Peyer's patch (tissue), 4 donors: ENCODE data around the gene BLNK. TPM values are rescaled to one million over a fixed set of nuclear protein-coding genes. Genes with fewer than 3 reads are reported as not detected.
A peak's percentile ranks its signal among the peaks of the same experiment; 100 is the strongest.

Experiments
- DNase-seq, 3 donors: peaks; one replicate each; pipeline ENCODE4 v3.0.0-alpha.2; 2017 to 2019
- H3K27ac ChIP-seq, 4 donors: fragments of 200-600 bp; sonication (generic); one replicate each; pipeline ENCODE4 v1.5.1; 2016 to 2019
- H3K27me3 ChIP-seq, 2 donors: fragments of 200-600 bp; sonication (generic); one replicate each; pipeline ENCODE4 v1.5.1; 2019
- H3K36me3 ChIP-seq, 3 donors: fragments of 200-600 bp; sonication (generic); one replicate each; pipeline ENCODE4 v1.5.1; 2016 to 2019
- H3K4me1 ChIP-seq, 4 donors: fragments of 200-600 bp; sonication (generic); one replicate each; pipeline ENCODE4 v1.5.1; 2016 to 2019
- H3K4me3 ChIP-seq, 4 donors: fragments of 200-600 bp; sonication (generic); 1 replicate in 3 of 4; 2 replicates in 1 of 4; pipeline ENCODE4 v1.5.1; 2016 to 2019; ENCODE audit warnings: mild to moderate bottlenecking in 1 of 4
- H3K9me3 ChIP-seq, 4 donors: fragments of 200-600 bp; sonication (generic); one replicate each; pipeline ENCODE4 v1.5.1; 2016 to 2019; ENCODE audit warnings: mild to moderate bottlenecking in 1 of 4
- CTCF ChIP-seq, 6 experiments: fragments of 450-650 bp in 4 of 6; fragments of 200-600 bp in 2 of 6; sonication (generic) in 1 of 6; IDR thresholded peaks; one replicate each; pipeline ENCODE4 v1.5.1; 2017 to 2019; ENCODE audit warnings: antibody characterized with exemption in 6 of 6, mild to moderate bottlenecking in 3 of 6, moderate library complexity in 1 of 6
- POLR2A ChIP-seq, 2 donors: fragments of 450-650 bp; IDR thresholded peaks; one replicate each; pipeline ENCODE4 v1.5.1; 2017; ENCODE audit warnings: antibody characterized with exemption in 2 of 2, mild to moderate bottlenecking in 2 of 2, moderate library complexity in 2 of 2
- total RNA-seq, 4 donors: library from RNA; depleted of rRNA; stranded (reverse); fragments of >200 nt; gene quantifications; one replicate each; pipeline ENCODE4 v1.1.0, GENCODE V29; 2016

The BLNK gene
- total RNA-seq, 4 donors from 2014 or later, result 49.3 to 79.5 (median 50.1) TPM

GRCh38 chr10:96230527-96230926, 40.8 kb downstream of the BLNK start:
- DNase-seq, result no peak
- peaks cover 0 to 27% (median 0%) of the 10 kb centered on the region in 3 donors for H3K36me3 ChIP-seq

GRCh38 chr10:96229568-96230030, 41.8 kb downstream of the BLNK start:
- peak overlapping the region in 2 of 4 donors; percentile 44 to 60 for H3K27ac ChIP-seq
- TF ChIP-seq CTCF (IDR thresholded peaks at IDR 0.05) (peak; percentile 65 to 98 (median 94)), POLR2A (IDR thresholded peaks at IDR 0.05) (peak in 1 of 2 donors; percentile 19)
- no peak overlapping the region for H3K4me3 ChIP-seq

More at GRCh38 chr10:96230527-96230926, 40.8 kb downstream of the BLNK start:
- Histone ChIP-seq H3K9me3 (no peaks in the 10 kb centered on the region), H3K27ac (peak overlapping the region in 2 of 4 donors; percentile 5 to 44), H3K4me1 (peaks cover 0 to 6% (median 0%) of the 10 kb centered on the region in 4 donors), H3K4me3 (no peak overlapping the region), H3K27me3 (no peaks in the 10 kb centered on the region)
- TF ChIP-seq CTCF (IDR thresholded peaks at IDR 0.05) (no peak), POLR2A (IDR thresholded peaks at IDR 0.05) (no peak)

GRCh38 chr10:96228408-96228994, 42.9 kb downstream of the BLNK start:
- no peaks in the 10 kb centered on the region for H3K9me3 ChIP-seq
- H3K4me3 ChIP-seq, result no peak overlapping the region
- H3K27me3 ChIP-seq, result no peaks in the 10 kb centered on the region
- DNase-seq, result peak in 1 of 3 donors; percentile 54
- peak overlapping the region in 3 of 4 donors; percentile 53 to 60 (median 53) for H3K27ac ChIP-seq
- H3K36me3 ChIP-seq, result peaks cover 0 to 41% (median 0%) of the 10 kb centered on the region in 3 donors
- peaks cover 0 to 6% (median 0%) of the 10 kb centered on the region in 4 donors for H3K4me1 ChIP-seq
- peak in 1 of 6 experiments; percentile 24 for TF ChIP-seq CTCF (IDR thresholded peaks at IDR 0.05)
- no peak for TF ChIP-seq POLR2A (IDR thresholded peaks at IDR 0.05)

More at GRCh38 chr10:96229568-96230030, 41.8 kb downstream of the BLNK start:
- peak; percentile 87 to 92 (median 89) for DNase-seq
- no peaks in the 10 kb centered on the region for H3K9me3 ChIP-seq
- H3K27me3 ChIP-seq, result no peaks in the 10 kb centered on the region
- H3K4me1 ChIP-seq, result peaks cover 0 to 6% (median 0%) of the 10 kb centered on the region in 4 donors
- peaks cover 0 to 33% (median 0%) of the 10 kb centered on the region in 3 donors for H3K36me3 ChIP-seq

GRCh38 chr10:96227206-96227605, 44.2 kb downstream of the BLNK start:
- peaks cover 0 to 6% (median 0%) of the 10 kb centered on the region in 4 donors for H3K4me1 ChIP-seq
- no peaks in the 10 kb centered on the region for H3K9me3 ChIP-seq
- no peak overlapping the region for H3K4me3 ChIP-seq
- DNase-seq, result no peak
- no peaks in the 10 kb centered on the region for H3K27me3 ChIP-seq
- H3K27ac ChIP-seq, result no peak overlapping the region
- TF ChIP-seq POLR2A (IDR thresholded peaks at IDR 0.05), result no peak
- TF ChIP-seq CTCF (IDR thresholded peaks at IDR 0.05), result no peak
- H3K36me3 ChIP-seq, result peaks cover 0 to 52% (median 0%) of the 10 kb centered on the region in 3 donors

- Histone ChIP-seq H3K4me1 (peaks cover 0 to 6% (median 0%) of the 10 kb centered on the region in 4 donors), H3K4me3 (no peak overlapping the region), H3K36me3 (peaks cover 0 to 42% (median 0%) of the 10 kb centered on the region in 3 donors), H3K9me3 (no peaks in the 10 kb centered on the region), H3K27ac (no peak overlapping the region), H3K27me3 (no peaks in the 10 kb centered on the region)
- DNase-seq, result no peak
- TF ChIP-seq CTCF (IDR thresholded peaks at IDR 0.05) (no peak), POLR2A (IDR thresholded peaks at IDR 0.05) (no peak)
These were observed 46.2 kb downstream of the BLNK start for GRCh38 chr10:96225119-96225518.
